ENCODE results near the gene ASB18. TPM values are rescaled to one million over a fixed set of nuclear protein-coding genes. Genes with fewer than 3 reads are reported as not detected.

Gene ASB18
- total and polyA plus RNA-seq, 2 donors (not counting 3 experiments of a cell fraction or from before 2014, with no cell fraction given), result not detected

DNA sequence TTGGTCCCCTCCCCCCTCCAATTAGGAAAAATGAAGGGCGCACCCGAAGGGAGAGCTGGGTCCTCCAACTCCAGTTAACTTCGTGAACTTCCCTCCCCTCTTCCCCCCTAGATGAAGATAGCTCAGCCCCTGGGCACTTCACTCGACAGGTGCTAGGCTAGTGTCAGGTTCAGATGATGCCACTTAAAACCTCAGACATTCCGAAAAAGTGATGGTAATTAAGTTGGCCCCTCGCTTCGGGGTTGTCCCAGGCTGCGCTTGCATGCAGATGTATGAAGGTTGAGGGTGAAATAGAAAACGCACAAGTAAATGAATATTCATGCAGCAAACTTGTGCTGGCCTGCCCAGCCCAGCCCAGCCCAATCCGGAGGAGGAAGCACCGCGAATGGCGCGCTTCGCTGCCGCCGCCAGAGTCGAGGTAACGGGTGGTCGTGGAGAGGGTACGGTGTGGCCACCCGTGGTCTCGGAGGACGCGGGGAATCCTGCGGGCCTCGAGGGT is 93.0 kb downstream of the ASB18 start:
- dilution Hi-C loops (cut with MboI; ENCODE audit: extremely low pct_ligation_motif_present, low sequenced_read_pairs) (no loop called here), intact Hi-C loops (cut with micrococcal nuclease) (no loop called here)
- DNase-seq (ENCODE audit: low read depth, low spot score) (no peak), FAIRE-seq (no peak)
- Histone ChIP-seq H3K27ac (ENCODE audit: insufficient read depth, low read depth, low read length) (no peak overlapping the region), H3K4me1 (ENCODE audit: control insufficient read depth, extremely low read depth, insufficient read depth, low read length) (peaks cover 31% of the 10 kb centered on the region), H2AFZ (ENCODE audit: low read depth, low read length) (no peak overlapping the region), H3K9ac (replicated peaks; ENCODE audit: extremely low read depth, insufficient read depth, low read length) (no peak overlapping the region), H3K4me3 (replicated peaks in 1 of 3; ENCODE audit: insufficient read depth in 1 of 3, low read depth in 1 of 3, low read length in 3 of 3) (no peak overlapping the region), H3K9me3 (replicated peaks; ENCODE audit: control insufficient read depth, insufficient read depth, low read length) (no peaks in the 10 kb centered on the region), H3K4me2 (ENCODE audit: insufficient read depth, low read length) (no peak overlapping the region), H3K36me3 (ENCODE audit: control insufficient read depth in 2 of 2, extremely low read depth in 1 of 2, insufficient read depth in 2 of 2, low read length in 2 of 2) (no peaks in the 10 kb centered on the region), H3K27me3 (ENCODE audit: control insufficient read depth in 2 of 2, insufficient read depth in 2 of 2, low read length in 2 of 2) (peaks cover 3 to 55% of the 10 kb centered on the region in 2 experiments), H3K79me2 (ENCODE audit: control insufficient read depth, insufficient read depth, low read length) (no peaks in the 10 kb centered on the region), H3K9me1 (replicated peaks; ENCODE audit: control insufficient read depth, extremely low read depth, insufficient read depth, low read length) (no peaks in the 10 kb centered on the region), H4K20me1 (replicated peaks; ENCODE audit: control insufficient read depth, extremely low read depth, insufficient read depth, low read length) (no peaks in the 10 kb centered on the region)
- BruUV-seq (replicated peaks), result no TSS peak
- no peak for TF ChIP-seq POLR2AphosphoS5 (IDR thresholded peaks at IDR 0.05; ENCODE audit: insufficient read depth, low read depth, low read length)
- TF ChIP-seq POLR2A (IDR thresholded peaks at IDR 0.05; ENCODE audit: low read depth, low read length), result no peak
- no peak for TF ChIP-seq JUN (IDR thresholded peaks at IDR 0.05; ENCODE audit: borderline replicate concordance, insufficient read depth, insufficient read length, low read depth)
- TF ChIP-seq EZH2 (IDR thresholded peaks at IDR 0.05; ENCODE audit: borderline replicate concordance, low read depth, low read length, severe bottlenecking), result no peak
- TF ChIP-seq, protein P1, sequence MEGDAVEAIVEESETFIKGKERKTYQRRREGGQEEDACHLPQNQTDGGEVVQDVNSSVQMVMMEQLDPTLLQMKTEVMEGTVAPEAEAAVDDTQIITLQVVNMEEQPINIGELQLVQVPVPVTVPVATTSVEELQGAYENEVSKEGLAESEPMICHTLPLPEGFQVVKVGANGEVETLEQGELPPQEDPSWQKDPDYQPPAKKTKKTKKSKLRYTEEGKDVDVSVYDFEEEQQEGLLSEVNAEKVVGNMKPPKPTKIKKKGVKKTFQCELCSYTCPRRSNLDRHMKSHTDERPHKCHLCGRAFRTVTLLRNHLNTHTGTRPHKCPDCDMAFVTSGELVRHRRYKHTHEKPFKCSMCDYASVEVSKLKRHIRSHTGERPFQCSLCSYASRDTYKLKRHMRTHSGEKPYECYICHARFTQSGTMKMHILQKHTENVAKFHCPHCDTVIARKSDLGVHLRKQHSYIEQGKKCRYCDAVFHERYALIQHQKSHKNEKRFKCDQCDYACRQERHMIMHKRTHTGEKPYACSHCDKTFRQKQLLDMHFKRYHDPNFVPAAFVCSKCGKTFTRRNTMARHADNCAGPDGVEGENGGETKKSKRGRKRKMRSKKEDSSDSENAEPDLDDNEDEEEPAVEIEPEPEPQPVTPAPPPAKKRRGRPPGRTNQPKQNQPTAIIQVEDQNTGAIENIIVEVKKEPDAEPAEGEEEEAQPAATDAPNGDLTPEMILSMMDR (IDR thresholded peaks at IDR 0.05; ENCODE audit: extremely low read depth in 1 of 2, insufficient read depth in 1 of 2, low read depth in 1 of 2, low read length in 2 of 2), result no peak
- POLR2A ChIA-PET, result interaction anchor here (0.7 kb wide), 1 partner anchor 190 kb away, joined by 3 read pairs; no protein-coding TSS in a partner anchor
- CTCF ChIA-PET, result interaction anchor here (1.4 to 4.9 kb wide), 3 partner anchors 8 to 405 kb away, joined by 4 to 61 read pairs (median 11); no protein-coding TSS in a partner anchor

All from endothelial cell of umbilical vein (primary cell).